Fibroblast of skin of right quadriceps (primary cell): ENCODE results near the gene NXN.
"Not testable (repeated sequence)": the region's sequence is repeated elsewhere in the genome, so short reads cannot be mapped to it uniquely, and the experiment has no call there.

ENCODE experiments used
- DNase-seq: peaks from one replicate; pipeline ENCODE4 v3.0.0-alpha.2; 2013

The NXN gene

GRCh38 chr17:916315-916714 is 63.3 kb downstream of the NXN start:
- DNase-seq = no peak

GRCh38 chr17:915538-916201 is 63.9 kb downstream of the NXN start:
- DNase-seq = peak; percentile 50

GRCh38 chr17:914561-914960 is 65.0 kb downstream of the NXN start:
- DNase-seq = no peak

- no peak for DNase-seq
These were observed 66.4 kb downstream of the NXN start for GRCh38 chr17:913207-913606.

- peak; percentile 50 for DNase-seq
These were observed 69.8 kb downstream of the NXN start for GRCh38 chr17:909642-910323.

GRCh38 chr17:907725-908124 is 71.9 kb downstream of the NXN start:
- DNase-seq = no peak

- DNase-seq = not testable (repeated sequence)
These were observed 73.9 kb downstream of the NXN start for GRCh38 chr17:905708-906107.

GRCh38 chr17:903691-904481 is 75.7 kb downstream of the NXN start:
- peak; percentile 96 for DNase-seq

GRCh38 chr17:902463-902862 is 77.1 kb downstream of the NXN start:
- DNase-seq = no peak

GRCh38 chr17:901964-902363 is 77.6 kb downstream of the NXN start:
- DNase-seq = no peak

- peak; percentile 55 for DNase-seq
These were observed 78.2 kb downstream of the NXN start for GRCh38 chr17:901191-901950.

- DNase-seq = no peak
These were observed 79.1 kb downstream of the NXN start for GRCh38 chr17:900336-900934.

- DNase-seq = no peak
These were observed 81.5 kb downstream of the NXN start for GRCh38 chr17:897970-898619.

GRCh38 chr17:896953-897661 is 82.5 kb downstream of the NXN start:
- DNase-seq = no peak

GRCh38 chr17:896454-896853 is 83.1 kb downstream of the NXN start:
- no peak for DNase-seq

- DNase-seq = no peak
These were observed 86.6 kb downstream of the NXN start for GRCh38 chr17:892958-893357.

GRCh38 chr17:888998-889441 is 90.6 kb downstream of the NXN start:
- no peak for DNase-seq

GRCh38 chr17:887551-888209 is 91.9 kb downstream of the NXN start:
- no peak for DNase-seq

- DNase-seq = no peak
These were observed 93.5 kb downstream of the NXN start for GRCh38 chr17:885971-886571.

- no peak for DNase-seq
These were observed 96.0 kb downstream of the NXN start for GRCh38 chr17:883586-883962.
